ENCODE results near the gene DBH.

Gene DBH

DNA sequence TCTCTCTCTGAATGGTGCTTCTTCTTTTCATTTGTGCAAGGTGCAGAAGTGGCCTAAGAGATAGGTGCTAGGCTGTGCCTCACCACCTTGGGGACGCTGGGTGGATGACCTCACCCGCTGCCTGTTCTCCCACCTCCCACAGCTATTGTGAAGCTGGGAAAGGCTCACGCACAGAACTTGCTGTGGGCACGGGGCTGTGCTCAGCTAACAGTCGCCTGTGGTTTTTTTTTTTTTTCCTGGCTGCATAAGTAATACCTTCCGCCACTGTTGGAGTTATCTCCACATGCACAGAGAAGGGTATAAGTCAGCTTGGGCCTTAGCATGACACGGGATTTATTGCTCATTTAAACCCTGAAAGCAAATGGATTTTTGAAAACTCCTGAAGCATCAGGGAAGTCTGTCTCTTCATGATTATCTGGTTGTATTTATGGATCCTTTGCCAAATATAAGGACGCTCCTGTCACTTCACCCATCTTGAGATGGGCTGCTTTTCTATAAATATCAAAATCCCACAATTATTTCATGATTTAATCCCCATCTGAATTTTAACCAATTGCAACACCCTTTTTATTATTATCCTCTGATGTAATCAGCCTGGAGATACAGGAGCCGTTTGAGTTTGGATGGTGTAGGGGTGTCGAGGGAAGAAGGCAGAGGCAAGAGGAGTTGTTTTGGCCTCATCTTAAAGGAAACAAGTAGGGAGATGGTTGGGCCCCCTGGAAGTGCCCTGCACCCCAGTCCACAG is 9.0 kb downstream of the DBH start:
- DNase-seq = no peak

DNA sequence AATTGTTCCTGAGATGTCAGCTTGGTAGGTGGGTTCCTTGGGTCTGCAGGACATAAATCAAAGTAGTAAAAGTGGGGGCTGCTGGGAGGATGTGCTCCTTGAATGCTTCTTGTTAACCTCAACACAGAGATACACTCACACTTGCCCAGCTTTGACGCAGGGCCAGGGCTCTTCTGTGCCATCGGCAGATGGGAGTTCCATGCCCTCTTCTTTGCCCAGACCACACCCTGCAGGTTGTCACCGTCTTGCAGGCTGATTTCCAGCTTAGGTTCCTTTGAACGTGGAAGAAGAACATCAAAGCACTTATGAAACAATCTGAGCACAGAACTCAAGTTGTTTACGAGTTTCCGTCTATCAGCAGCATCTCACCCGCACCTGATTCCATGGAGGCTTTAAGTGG is 11.0 kb downstream of the DBH start:
- DNase-seq = no peak

DNA sequence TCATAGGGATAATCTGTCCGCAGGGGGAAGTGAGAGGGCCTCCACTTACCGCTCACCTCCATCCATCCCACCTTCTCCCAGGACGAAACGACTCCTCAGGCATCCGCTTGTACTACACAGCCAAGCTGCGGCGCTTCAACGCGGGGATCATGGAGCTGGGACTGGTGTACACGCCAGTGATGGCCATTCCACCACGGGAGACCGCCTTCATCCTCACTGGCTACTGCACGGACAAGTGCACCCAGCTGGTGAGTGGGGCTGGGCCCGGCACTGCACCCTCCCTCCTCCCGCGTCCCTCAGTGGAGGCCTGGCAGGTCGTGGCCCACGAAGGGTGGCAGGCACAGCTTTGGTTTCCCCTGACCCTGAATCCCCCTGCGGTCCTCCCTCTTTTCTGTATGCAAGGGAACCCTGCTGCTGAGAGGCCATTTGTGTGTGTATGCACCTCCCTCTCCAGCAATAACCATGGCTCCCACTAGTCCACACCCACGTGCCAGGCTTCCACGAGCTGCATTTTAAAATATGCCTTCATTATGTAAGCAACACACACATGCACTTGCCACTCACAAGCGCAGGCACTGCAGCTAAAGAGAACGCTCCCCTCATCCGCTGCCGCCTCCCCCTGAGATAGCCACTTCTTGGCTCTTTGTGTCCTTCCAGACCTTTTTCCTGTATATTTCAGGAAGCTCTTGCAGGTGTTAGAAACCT is 11.8 kb downstream of the DBH start:
- DNase-seq = no peak

DNA sequence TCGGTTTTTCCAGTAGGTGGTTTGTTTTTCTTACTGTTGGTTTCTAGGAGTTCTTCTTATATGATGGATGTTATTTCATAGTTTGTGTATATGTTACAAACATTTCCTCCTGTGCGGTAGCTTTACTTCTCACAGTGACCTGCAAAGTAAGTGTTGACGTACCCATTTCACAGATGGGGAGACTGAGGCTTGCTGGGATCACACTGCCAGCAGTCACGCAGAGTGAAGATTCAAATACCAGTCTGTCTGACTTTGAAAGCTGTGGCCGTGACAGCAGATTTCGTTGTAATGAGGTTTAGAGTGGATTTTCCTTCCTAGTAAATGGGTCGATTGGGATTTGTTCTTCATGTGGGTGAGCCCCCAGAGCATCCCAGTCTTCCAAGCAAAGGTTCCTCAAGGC is 13.0 kb downstream of the DBH start:
- DNase-seq = no peak

DNA sequence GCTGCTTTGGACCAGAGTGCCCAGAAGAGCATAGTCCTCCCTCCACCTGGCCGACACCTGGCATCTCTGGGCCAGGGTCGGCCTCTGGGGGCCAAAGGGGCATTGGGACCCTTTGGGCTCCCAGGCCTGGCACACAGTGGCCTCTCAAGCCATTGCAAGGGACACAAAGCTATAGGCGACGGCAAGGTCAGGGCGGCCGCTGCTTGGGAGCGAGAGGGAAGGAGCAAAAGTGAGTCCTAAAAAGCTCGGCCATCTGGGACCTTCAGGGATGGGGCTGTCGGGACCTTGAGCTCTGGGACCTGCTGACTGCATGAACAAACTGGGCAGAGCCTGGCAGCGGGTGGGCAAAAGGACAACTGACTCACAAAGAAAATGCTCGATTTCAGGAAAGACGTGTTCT is 13.9 kb downstream of the DBH start:
- no peak for DNase-seq

DNA sequence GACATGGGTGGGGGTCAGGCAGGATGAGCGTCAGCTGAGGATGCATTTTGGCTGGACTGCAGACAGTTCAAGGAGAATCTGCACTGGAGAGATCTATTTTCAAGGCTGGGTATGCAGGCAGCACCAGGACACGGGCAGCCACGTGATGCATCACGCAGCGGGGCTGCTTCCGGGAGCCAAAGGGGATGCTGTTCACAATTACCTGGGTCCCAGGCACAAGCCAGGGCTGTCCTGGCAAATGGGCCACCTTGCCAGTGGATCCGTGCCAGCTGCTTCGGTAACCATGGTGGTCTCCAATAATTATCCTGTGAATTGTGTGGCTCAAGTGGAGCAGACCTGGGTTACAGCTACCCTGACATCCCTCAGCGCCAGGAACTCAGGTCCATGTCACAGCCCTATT is 17.5 kb downstream of the DBH start:
- DNase-seq = peak in 1 of 2 experiments; percentile 60

DNA sequence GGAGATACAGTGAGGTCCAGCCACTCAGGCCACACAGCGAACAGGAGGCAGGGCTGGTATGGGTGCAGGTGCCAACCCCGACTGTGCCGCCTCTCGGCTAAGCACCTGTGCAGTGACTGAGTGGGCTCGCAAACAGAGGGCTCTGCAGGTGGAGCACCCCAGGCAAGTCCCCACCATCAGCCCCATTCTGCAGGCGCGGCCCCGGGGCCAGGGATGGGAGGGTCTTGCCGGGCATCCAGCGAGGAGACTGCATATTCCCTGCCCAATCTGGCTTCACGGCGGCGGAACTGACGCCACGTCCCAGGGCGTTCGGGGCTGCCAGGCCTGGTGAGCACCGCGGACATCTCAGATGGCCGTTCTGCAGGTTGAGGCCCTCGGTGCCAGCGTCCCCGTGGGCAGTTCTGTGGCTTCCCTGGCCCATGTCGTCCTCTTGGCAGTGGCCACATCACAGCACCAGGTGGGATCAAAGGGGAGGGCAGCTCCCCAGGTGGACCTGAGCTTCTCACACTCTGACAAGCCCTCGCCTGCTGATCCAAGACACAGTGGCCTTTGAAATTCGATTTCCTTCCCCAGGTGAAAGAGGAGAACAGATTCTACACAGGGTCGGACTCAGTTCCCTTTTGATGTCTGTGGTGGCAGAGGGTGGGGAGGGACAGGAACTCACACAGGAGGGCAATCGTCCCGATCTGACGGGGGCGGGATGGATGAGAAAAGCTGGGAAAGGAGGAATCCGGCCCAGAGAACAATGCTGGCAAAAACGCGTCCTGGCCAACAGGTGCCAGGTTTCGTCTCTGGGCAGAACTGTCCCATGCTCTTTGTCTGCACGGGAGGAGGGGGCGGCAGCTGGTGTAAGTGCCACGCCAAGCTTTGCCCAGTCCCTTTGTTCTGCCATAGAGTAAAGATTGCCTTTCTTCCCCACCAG is 18.8 kb downstream of the DBH start:
- no peak for DNase-seq

DNA sequence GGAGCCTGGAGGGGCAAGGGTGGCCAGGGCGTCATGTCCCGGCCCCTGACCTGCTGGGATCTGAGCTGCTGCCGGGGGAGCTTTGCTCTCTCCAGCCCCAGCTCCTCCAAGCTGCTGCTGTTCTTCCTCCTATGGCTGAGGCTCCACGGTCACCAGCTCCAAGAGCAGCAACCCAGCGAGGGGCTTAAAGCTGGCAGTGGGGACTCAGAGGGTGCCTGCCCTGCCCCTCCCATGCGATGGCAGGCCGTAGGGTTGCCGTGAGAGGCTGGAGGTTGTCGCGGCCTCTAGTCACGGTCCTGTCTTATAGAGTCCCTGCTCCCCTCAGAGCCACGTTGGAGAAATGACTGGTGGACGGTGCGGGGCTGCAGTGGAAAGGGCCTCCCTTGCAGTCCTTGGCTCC is 19.5 kb downstream of the DBH start:
- no peak for DNase-seq

DNA sequence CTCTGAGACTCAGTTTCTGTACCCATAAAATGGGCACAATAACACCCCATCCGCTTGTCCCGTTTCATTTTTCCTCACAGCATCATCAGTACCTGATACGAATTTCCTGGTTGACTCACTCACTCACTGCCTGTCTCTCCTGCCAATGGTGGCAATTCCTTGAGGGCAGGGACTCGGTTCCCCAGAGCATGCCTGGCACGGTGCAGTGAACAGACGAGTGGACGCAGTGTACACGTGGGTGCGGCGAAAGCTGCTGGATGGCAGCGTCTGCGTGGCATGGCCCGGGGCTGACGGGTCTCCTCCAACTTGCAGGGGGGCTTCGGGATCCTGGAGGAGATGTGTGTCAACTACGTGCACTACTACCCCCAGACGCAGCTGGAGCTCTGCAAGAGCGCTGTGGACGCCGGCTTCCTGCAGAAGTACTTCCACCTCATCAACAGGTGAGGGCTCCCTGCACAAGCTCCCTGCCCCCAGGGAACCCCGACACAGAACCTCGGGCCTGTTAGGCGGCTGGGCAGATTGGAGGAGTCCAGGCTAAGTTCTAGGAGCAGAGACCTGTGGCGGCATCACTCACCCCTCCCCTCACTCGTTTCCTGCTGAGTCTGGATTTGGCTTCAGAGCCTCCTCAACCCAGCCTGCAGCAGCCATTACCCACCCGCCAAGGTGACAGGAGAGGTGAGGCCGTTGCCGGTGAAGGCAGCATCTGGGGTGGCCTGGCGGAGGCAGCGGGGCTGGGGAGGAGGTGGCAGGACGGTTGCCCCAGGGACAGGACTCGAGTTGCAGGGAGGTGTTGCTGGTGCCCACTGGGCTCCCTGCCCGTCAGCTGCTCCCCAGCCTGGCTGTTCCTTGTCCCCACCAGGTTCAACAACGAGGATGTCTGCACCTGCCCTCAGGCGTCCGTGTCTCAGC is 20.3 kb downstream of the DBH start:
- DNase-seq = peak in 1 of 2 experiments; percentile 45

DNA sequence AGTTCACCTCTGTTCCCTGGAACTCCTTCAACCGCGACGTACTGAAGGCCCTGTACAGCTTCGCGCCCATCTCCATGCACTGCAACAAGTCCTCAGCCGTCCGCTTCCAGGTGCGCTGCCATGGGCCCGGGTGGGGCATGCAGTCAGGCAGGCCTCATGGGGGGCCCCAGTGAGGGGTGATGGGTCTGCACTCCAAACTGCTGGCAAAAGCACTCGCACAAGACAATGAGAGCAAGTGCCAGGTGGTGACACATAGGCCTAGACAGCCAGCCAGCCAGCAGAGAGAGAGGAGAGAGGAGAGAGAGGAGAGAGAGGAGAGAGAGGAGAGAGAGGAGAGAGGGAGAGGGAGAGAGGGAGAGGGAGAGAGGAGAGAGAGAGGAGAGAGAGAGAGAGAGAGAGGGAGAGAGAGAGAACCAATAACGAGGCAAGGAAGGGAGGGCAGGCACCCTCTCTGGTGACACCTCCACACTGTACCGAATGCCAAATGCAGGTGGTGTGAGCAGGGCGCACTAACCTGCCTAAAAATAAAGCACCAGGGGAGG is 21.0 kb downstream of the DBH start:
- peak; percentile 39 to 57 for DNase-seq

DNA sequence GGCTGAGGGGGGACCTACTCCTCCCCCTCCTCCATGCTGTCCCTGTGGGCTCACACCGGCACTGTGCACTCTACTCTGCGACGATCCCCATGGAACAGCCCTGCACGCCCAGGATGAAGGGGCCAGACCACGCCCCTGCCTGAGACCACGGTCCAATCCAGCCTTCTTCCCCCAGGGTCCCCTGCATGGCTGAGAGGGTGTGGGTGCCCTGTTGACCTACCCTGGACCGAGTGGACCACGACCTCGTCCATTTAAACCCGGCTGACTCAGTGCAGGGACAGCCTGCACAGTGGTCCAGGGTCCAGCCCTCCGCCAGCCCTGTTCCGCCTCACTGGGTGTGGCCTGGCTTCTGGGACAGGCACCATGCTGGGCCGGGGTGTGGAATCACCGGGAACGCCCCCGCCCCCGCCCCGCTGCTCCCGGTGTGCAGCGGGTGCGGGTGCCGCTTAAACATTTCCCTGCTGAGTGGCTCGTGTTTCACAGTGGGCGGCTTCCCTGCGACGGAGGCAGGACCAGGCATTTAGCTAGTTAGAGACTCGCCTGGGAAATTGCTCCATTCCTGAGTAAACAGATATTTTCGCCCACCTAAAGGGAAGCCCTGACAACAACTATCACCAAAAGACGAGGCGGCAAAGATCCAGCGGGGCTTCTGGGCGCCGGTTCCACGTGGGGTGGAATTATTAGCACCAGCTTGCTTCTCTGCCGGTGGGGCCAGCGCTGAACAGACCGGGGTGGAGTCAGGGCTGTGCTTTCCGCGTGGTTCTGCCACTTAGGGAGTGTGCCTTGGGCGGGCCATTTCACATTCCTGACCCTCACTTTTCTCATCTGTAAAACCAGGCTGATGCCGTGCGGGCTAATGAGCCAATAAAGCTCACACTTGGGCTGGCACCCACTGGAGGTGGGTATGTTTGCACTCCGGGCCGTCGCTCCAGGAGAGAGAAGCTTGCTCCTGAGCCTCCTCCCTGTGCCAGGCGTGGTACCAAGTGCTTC is 22.6 kb downstream of the DBH start:
- DNase-seq = peak; percentile 53 to 75

DNA sequence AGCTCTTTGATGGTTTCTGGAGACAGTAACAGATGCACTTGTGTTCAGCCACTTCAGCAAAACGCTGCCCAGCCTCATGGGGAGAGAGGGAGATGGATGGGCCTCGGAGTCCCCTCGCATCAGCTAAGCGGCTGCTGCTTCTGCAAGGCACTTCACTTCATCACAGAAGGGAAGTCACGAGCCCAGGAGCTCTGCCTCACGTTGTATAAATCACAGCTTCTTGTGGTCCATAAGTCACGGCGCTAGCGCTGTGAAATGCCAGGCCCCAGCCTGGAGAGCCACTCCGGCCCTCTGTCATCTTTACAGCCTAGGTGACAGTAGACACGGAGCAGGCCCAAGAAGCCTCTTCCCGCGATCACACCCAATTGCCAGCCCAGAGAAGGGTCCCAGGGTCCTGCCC is 23.4 kb downstream of the DBH start:
- DNase-seq = peak in 1 of 2 experiments; percentile 45

DNA sequence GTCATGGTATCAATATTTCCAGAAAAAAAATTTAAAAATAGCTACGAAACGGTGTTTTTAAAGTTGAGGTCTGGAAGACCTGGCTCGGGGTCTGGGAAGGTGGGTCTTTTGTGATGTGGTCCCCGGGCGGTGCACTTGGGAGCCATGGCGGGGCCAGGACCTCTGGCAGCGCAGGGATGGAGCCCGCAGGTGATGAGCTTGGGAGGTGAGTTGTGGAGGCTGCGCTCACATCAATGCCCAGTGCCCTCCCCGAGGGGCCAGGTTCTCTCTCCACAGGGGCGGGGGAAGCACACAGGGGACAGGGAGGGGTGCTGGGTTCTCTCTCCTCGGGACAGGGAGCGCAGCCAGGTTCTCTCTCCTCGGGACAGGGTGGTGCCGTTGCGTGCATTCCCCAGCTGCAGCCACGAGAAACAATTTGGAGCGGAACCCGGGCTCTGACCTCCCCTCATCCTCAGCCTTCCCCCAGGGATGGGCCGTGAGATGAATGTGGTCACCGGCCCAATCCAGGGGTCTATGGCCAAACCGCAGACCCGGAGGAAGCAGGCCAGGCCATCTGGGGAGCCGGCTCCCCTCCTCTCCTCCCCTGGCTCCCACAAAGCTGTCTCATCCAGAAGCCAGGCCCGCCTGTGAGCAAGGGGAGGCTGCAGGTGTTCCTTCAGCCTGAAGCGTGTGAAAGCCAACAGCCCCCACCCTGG is 25.8 kb downstream of the DBH start:
- no peak for DNase-seq

DNA sequence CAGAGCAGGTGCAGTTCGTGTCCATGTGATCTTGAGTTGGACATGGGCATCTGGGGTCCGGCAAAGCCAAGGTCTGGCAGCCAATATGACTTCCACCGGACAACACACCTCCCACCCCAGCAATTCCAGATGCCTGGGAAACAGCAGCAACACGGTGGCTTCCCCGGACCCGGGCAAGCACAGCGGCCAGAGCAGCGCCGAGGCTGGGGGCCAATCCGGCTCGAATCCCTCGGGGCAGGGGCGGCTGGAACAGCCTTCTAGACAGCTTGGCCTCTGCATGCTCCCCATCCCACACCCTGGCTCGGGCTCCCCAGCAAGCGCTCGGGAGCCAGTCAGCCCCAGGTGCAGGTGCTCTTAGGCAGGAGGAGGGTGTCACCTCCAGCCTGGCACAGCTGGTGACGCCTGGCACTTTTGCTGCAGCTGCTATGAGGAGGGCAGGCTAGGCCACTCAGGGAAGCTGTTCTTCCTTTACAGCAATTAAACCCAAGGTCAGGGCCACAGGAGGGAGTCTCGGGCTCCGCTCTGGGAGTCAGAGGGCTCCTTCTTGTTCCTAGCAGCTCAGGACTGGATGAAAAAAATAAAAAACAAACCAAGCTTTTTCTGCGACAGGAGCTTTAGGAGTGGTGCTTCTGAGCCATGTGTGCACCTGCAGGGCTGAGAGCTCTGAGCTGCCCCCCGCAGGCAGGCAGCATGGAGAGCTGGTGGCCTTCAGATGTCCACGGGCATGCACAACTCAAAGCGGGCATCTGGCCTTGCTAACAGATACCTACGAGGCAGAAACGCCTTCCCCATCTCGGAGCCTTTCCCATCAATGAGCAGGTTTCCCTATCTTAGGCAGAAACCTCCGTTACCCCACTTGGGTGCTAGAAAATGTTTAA is 28.2 kb downstream of the DBH start:
- peak in 1 of 2 experiments; percentile 69 for DNase-seq

DNA sequence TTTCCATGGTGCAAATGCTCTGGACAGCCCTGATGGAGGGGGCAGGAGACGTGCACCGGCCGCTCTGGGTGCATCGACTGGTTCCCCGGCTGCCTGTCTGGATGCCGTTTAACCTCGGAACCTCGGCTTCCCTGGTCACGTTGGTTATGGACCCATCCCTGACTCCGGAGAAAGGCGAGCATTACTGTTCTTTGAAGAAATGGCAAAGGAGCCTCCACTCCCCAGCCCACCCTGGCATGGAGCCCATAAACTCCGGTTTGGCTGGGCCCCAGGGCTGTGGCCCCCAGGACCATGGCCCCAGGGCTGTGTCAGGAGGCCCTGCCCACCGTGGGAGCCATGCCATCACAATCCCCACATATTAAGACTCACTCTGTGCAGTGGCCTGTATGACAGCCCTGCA is 28.9 kb downstream of the DBH start:
- no peak for DNase-seq

DNA sequence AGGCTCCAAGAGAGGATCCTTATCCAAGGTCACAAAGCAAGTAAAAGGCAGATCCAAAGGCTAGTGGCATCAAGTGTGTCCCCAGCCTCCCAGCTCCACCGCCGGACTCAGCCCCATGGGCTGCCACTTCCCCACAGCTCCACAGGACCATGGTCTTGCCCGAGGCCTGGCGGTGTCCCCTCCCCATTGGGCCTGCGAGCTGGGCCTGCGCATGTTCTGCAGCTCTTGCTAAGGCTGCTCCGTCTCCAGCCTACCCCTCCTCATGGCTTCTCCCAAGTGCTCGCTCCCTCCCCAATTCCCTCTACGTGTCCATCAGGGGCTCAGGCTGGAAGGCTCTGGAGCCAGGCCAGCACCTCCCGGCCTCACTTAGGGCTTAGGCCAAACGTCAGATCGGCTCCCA is 29.4 kb downstream of the DBH start:
- DNase-seq = no peak

DNA sequence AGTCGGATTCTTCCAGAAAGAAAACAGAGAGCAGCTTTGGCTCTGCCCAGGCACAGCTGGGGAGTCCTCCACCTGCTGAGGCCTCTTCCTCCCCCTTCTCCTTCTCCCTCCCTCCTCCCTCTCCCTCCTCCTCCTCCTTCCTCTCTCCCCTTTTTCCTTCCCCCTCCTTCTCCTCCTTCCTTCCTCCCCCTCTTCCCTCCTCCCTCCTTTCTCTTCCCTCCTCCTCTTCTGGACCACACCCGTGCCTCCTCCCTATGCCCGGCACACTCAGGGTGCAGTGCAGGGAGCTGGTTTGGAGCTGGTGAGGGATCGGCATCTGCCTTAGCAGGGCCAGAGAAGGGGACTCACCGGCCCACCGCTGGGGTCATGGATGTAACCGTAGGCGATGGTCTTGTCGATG is 30.2 kb downstream of the DBH start:
- no peak for DNase-seq

DNA sequence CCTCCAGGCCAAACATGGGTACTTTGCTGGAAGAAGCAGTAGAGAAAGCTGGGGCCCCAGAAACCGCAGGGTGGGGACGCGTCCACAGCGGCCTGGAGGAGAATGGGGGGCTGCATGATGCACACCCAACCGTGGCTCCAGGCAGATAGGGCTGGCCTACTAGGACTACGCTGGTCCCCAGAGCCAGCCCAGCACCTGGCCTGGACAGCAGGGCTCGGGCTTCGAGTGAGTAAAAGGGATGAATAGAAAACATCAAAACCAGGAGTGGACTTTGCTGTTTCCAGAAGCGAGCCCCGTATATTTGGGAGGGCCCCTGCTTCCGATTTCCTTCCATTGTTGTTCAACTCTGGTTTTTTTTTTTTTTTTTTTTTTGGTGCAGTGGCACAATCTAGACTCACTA is 30.7 kb downstream of the DBH start:
- no peak for DNase-seq

DNA sequence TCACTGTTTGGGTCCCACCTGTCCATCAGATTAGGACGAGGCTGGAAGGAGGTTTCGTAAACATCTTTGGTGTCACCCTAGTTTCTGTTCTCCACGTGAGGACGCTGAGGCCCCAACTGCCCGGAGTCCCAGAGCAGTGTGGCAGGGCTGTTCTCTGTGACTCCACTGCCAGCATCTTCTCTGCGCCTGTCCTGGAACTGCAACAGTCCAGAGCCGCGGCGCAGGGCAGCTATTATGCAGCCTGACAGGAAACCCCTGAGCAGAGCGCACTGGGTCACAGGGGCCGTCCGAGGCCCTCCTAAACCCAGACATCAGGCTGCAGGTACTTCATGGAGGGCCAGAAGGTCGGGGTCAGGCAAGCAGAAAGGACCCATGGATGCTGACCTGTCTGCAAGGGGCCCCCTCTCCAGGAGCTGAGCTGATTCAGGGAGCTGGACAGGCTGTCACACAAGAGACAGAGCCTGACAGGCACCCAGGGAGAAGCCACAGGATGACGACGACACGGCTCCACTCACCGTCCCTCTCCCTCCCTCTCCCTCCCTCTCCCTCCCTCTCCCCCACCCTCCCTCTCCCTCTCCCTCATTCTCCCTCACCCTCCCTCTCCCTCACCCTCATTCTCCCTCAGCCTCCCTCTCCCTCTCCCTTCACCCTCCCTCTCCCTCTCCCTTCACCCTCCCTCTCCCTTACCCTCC is 31.7 kb downstream of the DBH start:
- DNase-seq = no peak
